ENCODE measurements around the gene FOXF2.

FOXF2 gene

DNA sequence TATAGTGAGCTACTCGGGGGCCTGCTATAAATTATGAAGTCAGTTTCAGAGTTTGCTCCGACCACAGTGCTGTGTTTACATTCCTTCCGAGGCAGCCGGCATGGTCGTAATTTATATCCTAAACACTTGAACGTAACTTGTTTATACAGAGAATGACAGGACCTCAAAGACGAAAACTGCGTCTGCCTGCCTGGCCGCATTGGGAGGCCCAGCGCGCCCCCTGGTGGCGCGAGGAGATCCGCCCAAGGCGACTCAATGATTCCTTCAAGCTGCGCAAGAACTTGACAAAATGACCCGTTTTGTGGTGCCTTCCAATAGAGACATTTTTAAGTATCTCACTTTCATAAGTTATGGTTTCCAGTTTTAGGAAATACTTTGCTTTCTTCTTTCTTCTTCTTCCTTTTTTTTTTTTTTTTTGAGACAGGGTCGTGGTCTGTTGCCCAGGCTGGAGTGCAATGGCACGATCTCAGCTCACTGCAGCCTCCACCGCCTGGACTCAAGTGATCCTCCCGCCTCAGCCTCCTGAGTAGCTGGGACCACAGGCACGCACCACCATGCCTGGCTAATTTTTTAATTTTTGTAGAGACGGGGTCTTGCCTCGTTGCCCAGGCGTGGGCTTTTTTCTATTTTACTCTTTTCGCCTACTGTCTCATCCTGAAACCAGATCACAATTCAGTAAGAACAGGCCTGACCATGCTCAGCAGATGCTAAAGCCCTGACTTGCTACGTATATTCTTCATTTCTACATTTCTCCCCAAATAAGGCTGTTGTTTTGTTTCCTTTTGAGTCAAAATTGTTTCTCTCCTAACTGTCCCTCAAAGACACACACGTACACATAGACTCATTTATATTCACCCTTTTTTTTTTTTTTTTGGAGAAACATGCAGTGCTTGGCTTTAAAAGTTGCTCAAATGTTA lies 7.8 kb downstream of the FOXF2 start:
- TF ChIP-seq, protein P1, sequence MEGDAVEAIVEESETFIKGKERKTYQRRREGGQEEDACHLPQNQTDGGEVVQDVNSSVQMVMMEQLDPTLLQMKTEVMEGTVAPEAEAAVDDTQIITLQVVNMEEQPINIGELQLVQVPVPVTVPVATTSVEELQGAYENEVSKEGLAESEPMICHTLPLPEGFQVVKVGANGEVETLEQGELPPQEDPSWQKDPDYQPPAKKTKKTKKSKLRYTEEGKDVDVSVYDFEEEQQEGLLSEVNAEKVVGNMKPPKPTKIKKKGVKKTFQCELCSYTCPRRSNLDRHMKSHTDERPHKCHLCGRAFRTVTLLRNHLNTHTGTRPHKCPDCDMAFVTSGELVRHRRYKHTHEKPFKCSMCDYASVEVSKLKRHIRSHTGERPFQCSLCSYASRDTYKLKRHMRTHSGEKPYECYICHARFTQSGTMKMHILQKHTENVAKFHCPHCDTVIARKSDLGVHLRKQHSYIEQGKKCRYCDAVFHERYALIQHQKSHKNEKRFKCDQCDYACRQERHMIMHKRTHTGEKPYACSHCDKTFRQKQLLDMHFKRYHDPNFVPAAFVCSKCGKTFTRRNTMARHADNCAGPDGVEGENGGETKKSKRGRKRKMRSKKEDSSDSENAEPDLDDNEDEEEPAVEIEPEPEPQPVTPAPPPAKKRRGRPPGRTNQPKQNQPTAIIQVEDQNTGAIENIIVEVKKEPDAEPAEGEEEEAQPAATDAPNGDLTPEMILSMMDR (conservative IDR thresholded peaks at IDR 0.05; ENCODE audit: low read length) = peak; percentile 96
- H3K4me3 ChIP-seq (ENCODE audit: low read length) = no peak overlapping the region

DNA sequence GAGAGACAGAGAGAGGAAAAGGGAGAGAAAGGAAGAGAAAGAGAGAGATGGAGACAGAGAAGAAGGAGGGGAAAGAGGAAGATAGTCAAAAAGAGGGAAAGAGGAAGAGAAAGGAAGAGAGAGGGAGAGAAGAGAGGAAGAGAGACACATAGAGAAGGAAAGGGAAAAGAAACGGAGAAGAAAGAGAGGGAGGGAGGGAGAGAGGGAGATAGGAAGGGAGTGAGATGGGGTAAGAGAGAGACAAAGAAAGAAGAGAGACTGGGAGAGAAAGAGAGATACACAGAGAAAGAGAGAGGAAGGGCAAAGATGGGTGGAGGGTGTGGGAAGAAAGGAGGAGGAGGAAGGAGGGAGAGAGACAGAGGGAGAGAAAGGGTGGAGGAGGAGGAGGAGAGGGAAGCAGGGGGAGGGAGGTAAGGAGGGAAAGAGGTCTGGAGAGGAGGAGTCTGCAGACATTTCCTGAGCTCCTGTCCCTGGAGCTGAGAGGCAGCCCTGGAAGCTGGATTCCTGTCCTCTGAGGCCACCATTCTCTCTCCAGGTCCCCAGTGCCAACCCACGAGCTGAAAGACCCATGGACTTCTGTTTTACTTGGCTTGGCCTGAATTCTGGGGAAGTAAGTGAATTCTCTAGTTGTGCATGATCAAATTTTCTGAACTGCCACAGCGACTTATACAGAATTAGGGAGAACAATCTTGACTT lies 9.9 kb downstream of the FOXF2 start:
- no peak for DNase-seq (ENCODE audit: low read depth)
- no peak overlapping the region for H3K4me3 ChIP-seq (ENCODE audit: low read length)
- TF ChIP-seq, protein P1 (conservative IDR thresholded peaks at IDR 0.05; ENCODE audit: low read length) = no peak

More for the DNA sequence above, 7.8 kb downstream of the FOXF2 start:
- peak; percentile 79 for DNase-seq (ENCODE audit: low read depth)

DNA sequence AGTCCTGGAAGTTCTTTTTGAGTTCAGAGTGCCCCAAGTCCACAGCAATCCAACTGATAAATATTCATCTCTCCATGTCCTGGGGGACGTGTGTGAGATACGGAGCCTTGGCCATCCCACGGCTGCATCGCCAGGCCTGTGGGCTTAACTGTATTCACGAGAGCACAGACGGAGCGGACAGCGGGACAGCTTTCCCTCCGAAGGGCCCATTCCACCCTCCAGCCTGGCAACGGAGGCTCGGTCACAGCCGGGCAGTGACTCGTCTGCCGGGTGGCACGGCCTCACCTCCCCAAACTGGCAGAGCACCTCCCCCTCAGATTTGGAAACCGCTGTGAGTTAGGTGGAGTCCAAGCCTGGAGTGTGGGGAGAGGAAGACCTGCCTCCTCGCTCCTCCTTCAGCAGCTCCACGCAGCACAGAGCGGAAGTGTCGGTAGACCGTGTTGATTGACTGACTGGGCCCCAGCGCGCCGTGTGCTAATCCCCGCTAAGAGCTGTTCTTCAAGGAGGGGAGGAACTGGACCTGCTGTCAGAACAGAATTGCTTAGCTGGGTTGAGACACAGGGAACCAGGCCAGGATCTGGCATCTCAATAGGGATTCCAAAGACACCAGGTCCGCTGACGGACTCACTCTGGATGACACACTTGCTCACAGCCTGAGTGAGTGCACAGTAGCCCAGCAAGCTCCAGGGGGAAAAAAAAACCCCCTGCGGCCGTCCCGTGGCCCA lies 10.9 kb downstream of the FOXF2 start:
- TF ChIP-seq, protein P1 (conservative IDR thresholded peaks at IDR 0.05; ENCODE audit: low read length) = no peak

DNA sequence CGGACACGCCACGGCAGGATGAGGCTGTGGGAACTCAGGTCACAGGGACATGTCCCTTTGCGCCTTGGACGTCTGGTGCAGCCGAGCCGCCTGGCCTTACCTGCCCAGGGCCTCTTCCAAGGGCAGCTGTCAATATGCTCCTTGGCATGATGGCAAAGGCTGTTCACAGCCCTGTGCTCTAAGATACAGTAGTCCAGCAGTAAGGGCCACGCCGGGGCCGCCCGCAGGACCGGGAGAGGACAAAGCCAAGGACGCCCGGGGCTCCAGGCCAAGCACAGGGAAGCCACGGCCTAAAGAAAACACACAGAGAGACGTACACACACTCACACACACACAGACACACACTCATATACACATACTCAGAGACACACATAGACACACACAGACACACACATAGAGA lies 13.0 kb downstream of the FOXF2 start:
- TF ChIP-seq, protein P1 (conservative IDR thresholded peaks at IDR 0.05; ENCODE audit: low read length) = no peak
- H3K4me3 ChIP-seq (ENCODE audit: low read length) = no peak overlapping the region
- no peak for DNase-seq (ENCODE audit: low read depth)

More for the DNA sequence above, 10.9 kb downstream of the FOXF2 start:
- H3K4me3 ChIP-seq (ENCODE audit: low read length) = no peak overlapping the region
- no peak for DNase-seq (ENCODE audit: low read depth)

DNA sequence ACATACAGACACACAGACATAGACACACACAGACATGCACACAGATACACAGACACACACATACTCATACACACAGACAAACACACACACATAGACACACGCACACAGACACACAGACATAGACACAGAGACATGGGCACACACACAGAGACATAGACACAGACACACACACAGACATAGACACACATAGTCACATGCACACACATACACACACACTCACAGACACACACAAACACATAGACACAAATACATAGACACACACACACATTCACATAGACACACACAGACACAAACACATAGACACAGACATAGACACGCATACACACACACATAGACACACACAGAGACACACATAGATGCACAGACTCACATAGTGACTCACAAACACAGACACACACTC lies 13.5 kb downstream of the FOXF2 start:
- DNase-seq (ENCODE audit: low read depth) = no peak
- H3K4me3 ChIP-seq (ENCODE audit: low read length) = no peak overlapping the region
- TF ChIP-seq, protein P1 (conservative IDR thresholded peaks at IDR 0.05; ENCODE audit: low read length) = no peak

DNA sequence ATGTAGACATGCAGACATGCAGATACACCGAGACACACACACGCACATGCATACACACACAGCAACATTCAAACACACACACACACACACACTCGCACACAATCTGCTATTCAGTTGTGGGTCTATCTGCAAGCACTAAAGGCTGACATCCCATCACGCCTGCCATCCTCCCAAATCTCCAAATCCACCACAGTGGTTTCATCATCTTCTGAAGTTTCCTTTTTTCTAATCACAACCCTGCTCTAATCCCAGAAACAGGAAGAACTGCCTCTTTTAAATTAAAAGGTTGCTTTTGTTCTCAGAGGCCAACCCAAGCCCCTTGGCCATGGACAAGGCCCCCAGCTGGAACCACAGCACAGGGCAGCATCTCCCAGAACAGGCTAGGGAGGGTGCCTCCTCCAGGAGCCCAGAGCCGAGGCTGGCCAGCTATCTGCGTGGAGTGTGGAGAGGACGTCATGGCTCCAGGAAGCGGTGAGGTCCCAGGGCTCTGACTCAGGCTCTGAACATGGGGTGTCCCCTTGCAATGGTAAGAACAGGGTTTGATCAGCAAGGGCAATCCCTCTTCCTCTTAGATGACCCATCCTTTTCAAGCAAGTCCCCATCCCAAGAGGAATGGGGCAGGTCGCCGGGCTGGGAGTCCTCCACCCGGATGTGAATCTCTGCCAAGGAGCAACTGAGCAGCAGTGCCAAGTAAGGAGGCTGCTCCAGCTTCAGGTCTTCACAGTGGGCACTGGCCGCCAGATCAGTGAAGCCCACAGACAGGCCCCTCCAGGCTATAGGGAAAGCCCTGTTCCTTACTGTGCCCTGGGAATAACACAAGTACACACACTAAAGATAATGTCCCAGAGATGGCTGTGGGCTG lies 14.7 kb downstream of the FOXF2 start:
- H3K4me3 ChIP-seq (ENCODE audit: low read length) = no peak overlapping the region
- TF ChIP-seq, protein P1 (conservative IDR thresholded peaks at IDR 0.05; ENCODE audit: low read length) = no peak
- no peak for DNase-seq (ENCODE audit: low read depth)
